CD4-positive, alpha-beta T cell treated with Interleukin-4 for 1 hour (primary cell): ENCODE data around the gene TBCD.
"Not testable (repeated sequence)": the region's sequence is repeated elsewhere in the genome, so short reads cannot be mapped to it uniquely, and the experiment has no call there.

ENCODE experiments used
- DNase-seq, 2 donors: peaks; one replicate each; pipeline ENCODE4 v3.0.0-alpha.2; 2020 to 2022

TBCD gene

GRCh38 chr17:82942166-82943130 lies 190.6 kb downstream of the TBCD start:
- DNase-seq = no peak

DNA sequence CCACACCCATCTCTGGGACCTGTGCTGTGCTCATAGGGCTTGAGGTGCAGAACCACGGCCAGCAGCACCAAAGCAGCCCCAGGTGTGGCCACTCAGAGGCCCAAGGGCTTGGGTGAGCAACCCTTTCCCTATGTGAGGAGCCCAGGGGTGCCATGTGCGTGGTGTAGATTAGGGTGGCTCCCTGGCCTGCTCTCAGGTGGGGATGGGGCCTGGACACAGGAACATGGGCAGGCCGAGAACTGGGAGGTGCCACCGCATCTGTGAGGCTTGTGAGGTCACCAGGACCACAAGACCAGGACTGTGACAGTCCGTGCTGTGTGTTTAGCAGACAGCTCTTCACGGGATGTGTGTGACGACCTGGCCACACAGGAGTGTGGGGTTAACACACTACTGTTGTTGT lies 191.5 kb downstream of the TBCD start:
- DNase-seq = no peak

DNA sequence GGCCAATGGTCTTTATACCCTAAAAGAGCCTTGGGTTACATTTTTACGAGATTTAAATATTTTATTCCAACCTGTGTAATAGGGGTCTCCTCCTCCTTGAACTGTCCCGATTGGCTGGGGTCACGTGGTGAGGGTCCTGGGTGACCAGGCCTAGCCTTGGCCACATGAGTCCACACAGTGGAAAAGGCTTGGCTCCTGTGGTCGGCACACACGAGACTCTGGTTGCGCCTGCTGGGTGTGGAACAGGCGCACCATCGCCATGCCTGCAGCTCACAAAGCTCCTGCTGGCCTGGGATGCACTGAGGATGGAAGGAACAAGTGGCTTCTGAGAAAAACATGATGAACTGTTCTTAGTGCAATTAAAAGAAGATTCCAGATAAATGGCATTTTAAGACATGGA lies 191.9 kb downstream of the TBCD start:
- DNase-seq = no peak

DNA sequence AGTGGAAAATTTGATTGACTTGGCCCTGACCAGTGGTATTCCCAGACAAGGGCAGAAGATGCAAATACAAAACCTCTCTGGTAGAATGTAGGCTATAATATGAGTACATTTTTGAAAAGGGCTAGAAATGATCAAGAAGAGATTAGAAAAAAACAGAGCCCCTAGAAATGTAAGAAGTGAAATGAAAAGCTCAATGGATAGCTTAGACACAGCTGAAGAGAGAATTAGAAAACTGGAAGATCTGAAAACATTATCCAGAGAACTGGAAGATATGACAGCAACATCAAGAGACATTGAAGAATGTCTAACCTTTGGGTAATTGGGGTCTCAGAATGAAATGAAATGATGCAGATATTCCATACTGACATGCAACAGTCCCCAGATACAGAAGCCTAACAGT lies 193.1 kb downstream of the TBCD start:
- DNase-seq = no peak

DNA sequence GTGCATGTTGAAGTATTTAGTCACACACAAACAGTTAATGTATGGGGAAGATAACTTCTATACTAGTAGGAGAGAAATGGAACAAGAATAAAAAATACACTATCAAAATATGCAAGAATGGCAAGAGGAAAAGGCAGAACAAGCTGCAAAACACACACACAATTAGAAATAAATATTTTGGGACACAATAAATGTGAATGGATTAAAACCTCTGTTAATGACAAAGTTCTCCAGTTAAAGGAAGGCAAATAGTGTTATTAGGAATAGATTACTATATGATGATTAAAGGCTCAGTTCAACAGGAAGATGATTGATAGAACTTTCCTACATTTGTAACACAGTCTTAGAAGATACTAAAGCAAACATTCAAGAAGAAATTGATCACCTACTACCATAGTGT lies 194.2 kb downstream of the TBCD start:
- DNase-seq = no peak

DNA sequence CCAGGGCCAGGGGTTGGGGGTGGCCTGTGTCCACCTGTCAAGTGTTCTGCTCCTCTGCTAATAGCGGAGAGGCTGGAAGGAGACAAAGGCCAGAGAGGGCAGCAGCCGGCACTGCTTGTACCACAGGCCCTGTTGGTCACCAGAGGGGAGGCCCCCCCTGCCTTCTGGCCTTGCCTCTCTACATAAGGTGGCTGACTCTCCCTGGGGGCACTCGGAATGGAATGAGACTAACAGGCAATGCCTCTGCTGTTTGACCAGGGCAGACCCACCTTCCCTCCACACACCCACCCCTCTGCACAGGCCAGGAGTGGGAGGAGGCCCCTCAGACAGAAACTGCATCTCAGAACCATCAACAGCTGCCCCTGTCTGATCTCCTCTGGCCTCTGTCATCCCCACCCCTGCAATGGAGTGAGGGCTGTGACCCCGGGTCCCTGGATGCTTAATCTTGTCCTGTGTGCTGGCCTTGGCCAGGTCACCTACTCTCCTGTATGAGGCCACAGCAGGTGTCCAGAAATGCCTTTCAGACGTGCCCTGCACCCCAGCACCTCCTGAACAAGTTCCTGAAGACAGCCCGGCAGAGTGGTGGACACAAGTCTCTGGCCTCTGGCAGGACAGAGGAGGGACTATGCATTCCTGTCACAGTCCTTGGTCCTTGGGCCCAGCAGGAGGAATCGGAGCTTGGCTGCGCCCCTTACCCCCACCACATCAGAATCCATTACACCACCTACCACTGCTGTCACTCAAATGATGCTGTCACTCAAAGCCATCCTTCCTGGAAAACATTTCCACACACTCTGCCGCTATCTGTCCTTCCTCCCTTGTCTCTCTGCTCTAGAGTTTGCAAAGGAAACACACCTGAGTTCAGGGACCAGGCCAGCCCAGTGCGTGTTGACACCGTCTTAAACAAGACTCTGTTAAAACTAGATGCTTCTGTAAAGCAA lies 195.5 kb downstream of the TBCD start:
- no peak for DNase-seq

- DNase-seq = no peak
Measured at GRCh38 chr17:82948081-82948511, 196.2 kb downstream of the TBCD start.

DNA sequence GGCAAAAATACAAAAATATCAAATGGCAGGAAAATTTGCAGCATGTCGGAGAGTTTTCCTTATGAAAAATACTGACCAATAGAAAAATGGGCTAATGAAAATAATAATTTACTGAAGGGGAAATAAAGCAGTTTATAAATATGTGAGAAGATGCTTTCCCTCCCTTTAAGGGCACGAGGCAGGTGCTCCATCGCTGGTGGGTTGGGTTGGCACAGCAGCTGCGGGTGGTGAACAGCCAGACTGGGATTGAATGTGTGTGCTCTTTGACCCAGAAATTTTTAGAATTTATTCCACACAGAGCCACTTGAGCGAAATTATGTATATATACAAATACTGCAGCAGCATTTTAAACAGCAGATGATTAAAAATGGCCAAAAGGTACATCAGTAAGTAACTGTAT lies 197.1 kb downstream of the TBCD start:
- DNase-seq = no peak

GRCh38 chr17:82949361-82949760 lies 197.5 kb downstream of the TBCD start:
- DNase-seq = no peak

- no peak for DNase-seq
Measured at GRCh38 chr17:82949984-82950383, 198.1 kb downstream of the TBCD start.

- no peak for DNase-seq
Measured at GRCh38 chr17:82950525-82951102, 198.7 kb downstream of the TBCD start.

DNA sequence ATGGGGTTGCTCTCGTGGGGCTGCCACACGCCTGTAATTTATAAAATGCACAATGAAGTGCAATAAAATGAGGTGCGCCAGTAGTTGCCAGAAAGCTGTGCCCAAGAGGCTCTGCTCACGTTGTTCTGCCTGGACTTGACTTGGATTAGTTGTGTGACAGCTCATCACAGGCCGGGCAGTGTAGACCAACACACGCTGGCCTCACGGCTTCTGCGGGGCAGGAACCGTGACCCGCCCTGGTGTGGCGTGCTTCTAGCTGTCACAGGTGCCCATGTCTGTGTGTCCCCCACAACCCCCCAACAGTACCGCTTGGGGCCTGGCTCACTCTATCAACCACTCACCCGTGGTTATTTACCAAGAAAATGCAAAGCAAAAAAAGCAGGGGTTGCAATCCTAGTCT lies 200.2 kb downstream of the TBCD start:
- DNase-seq = no peak

DNA sequence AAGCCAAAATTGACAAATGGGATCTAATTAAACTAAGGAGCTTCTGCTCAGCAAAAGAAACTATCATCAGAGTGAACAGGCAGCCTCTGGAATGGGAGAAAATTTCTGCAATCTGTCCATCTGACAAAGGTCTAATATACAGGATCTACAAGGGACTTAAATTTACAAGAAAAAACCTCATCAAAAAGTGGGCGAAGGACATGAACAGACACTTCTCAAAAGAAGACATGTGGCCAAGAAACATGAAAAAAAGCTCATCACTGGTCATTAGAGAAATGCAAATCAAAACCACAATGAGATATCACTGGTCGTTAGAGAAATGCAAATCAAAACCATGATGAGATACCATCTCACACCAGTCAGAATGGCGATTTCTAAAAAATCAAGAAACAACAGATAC lies 203.2 kb downstream of the TBCD start:
- DNase-seq = not testable (repeated sequence)

GRCh38 chr17:82955627-82956026 lies 203.8 kb downstream of the TBCD start:
- not testable (repeated sequence) for DNase-seq

DNA sequence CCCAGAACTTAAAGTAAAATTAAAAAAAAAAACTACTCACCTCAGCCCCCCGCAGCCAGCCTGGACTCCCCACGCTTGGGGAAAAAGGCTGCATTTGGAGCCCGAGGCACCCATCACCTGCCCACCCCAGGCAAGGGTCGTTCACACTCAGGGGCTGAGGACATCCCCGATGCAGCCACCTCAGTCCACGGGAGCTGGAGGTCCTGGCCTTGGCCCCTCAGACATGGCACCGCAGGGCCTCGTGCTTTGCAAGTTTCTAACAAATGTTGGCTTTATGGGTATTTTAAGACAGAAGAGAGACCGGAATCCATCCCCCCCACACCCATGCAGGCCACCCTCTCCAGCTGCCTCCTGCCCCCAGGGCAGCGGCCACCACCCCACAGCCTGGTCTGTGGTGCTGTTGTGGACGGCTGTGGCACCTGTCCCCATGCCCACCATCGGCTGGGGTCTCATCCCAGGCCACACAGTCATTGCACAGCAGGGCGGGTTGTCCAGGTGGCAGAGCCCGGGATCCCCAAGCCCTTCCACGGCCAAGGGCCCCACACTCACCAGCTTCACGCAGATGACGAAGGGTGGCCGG lies 204.4 kb downstream of the TBCD start:
- no peak for DNase-seq

- no peak for DNase-seq
Measured at GRCh38 chr17:82956726-82957468, 205.0 kb downstream of the TBCD start.

DNA sequence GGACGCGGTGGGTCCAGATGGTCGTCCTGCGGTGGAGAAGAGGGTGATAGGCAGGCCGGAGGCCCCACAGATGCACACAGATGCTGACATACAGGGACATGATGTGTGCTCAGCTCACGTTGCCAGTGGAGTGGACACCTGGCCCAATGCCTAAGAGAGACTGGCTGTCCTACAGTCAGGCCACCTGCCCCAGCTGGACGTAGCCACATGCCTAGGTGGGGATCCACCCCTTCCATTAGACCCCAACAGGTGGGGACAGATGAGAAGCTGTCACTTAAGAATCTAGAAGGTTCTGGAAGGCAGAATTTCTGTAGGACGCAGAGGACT lies 205.6 kb downstream of the TBCD start:
- no peak for DNase-seq

DNA sequence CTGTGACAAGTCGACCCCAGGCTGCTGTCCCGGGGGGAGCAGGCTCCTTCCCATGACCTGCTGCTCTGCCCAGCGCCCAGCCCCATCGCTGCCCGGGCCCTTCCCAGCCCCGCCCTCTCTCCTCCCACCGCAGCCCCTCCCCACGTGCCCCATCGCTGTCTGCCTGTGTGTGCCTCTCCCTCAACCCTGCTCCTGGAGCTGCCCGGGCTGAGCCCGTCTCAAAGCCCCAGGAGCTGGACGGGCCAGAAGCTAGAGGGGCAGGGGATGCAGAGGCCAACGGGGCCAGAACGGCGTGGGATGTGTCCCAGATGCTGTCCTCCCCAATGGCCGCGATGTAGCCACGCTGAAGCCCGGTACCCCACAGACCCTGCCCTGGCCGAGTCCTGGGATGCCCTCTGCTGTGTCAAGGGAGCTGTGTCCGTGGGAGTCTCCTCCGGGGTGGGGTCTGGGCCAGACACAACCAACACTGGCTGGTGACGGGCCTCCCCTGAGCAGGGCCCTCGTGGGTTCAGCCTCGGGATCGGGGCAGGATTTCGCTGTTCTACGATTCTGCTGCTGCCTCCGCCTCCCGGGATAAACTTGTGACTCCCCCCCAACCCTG lies 206.2 kb downstream of the TBCD start:
- no peak for DNase-seq

GRCh38 chr17:82959242-82959930 lies 207.5 kb downstream of the TBCD start:
- no peak for DNase-seq

GRCh38 chr17:82959990-82960418 lies 208.1 kb downstream of the TBCD start:
- no peak for DNase-seq
